PC-3 (cell line): ENCODE results near the gene ZNF783. TPM values are rescaled to one million over a fixed set of nuclear protein-coding genes. Genes with fewer than 3 reads are reported as not detected.

Experiments
- ATAC-seq: fragments of 200-7000 bp; cut with Tn5 transposase; 2 replicates; pipeline ENCODE4 v1.9.1; 2020; ENCODE audit warnings: mild to moderate bottlenecking, moderate library complexity
- BruUV-seq: library from RNA; stranded (reverse); fragments of 400-500 nt; replicated peaks from 2 replicates; lab custom pipeline; 2021; lab: Mats Ljungman, UMichigan
- CTCF ChIA-PET: fragments of 300-600 bp; sonication (Branson Sonifier 250); formaldehyde crosslinking; loops from one replicate; lab custom pipeline; 2022; ENCODE audit warnings: antibody characterized with exemption; lab: Charles Lee
- POLR2A ChIA-PET: fragments of 300-600 bp; sonication (Branson Sonifier 250); formaldehyde crosslinking; loops from one replicate; lab custom pipeline; 2022; ENCODE audit warnings: antibody characterized with exemption; ENCODE audit not compliant: unreplicated experiment; lab: Charles Lee
- DNase-seq: peaks from one replicate; pipeline ENCODE4 v3.0.0-alpha.2; 2015
- H2AFZ ChIP-seq: fragments of 300-600 bp; sonication (generic); 2 replicates; pipeline ENCODE4 v1.6.0; 2016; ENCODE audit warnings: antibody characterized with exemption, low read length
- H3F3A ChIP-seq: fragments of 300-600 bp; sonication (generic); one replicate; pipeline ENCODE4 v1.6.0; 2017; ENCODE audit warnings: antibody characterized with exemption, low read length, control low read depth, mild to moderate bottlenecking; ENCODE audit not compliant: unreplicated experiment
- H3K27ac ChIP-seq: fragments of 300-600 bp; sonication (generic); 2 replicates; pipeline ENCODE4 v1.5.1; 2016; ENCODE audit warnings: mild to moderate bottlenecking, low read length
- H3K27me3 ChIP-seq: fragments of 300-600 bp; sonication (generic); 2 replicates; pipeline ENCODE4 v1.6.1; 2016; ENCODE audit warnings: low read length, mixed read lengths
- H3K36me3 ChIP-seq: fragments of 300-600 bp; sonication (generic); 2 replicates; pipeline ENCODE4 v1.6.1; 2016; ENCODE audit warnings: low read depth, mixed run types, low read length, mixed read lengths
- H3K4me1 ChIP-seq: fragments of 300-600 bp; sonication (generic); 2 replicates; pipeline ENCODE4 v1.5.1; 2016; ENCODE audit warnings: low read length; ENCODE audit not compliant: insufficient read depth
- H3K4me2 ChIP-seq: fragments of 300-600 bp; sonication (generic); 2 replicates; pipeline ENCODE4 v1.6.0; 2016; ENCODE audit warnings: low read length
- H3K4me3 ChIP-seq: fragments of 300-600 bp; sonication (generic); 2 replicates; pipeline ENCODE4 v1.5.1; 2016; ENCODE audit warnings: mild to moderate bottlenecking, low read length, mixed read lengths
- H3K79me2 ChIP-seq: fragments of 300-600 bp; sonication (generic); 2 replicates; pipeline ENCODE4 v1.6.1; 2017; ENCODE audit warnings: low read length, mixed read lengths
- H3K9ac ChIP-seq: fragments of 300-600 bp; sonication (generic); 2 replicates; pipeline ENCODE4 v1.6.0; 2016; ENCODE audit warnings: mild to moderate bottlenecking, low read length
- H3K9me2 ChIP-seq: fragments of 300-600 bp; sonication (generic); replicated peaks from 2 replicates; pipeline ENCODE4 v1.6.1; 2016; ENCODE audit warnings: mixed run types, low read length, mixed read lengths
- H3K9me3 ChIP-seq: fragments of 300-600 bp; sonication (generic); 2 replicates; pipeline ENCODE4 v1.6.1; 2016; ENCODE audit warnings: low read length, mixed read lengths
- H4K20me1 ChIP-seq: fragments of 300-600 bp; sonication (generic); 2 replicates; pipeline ENCODE4 v1.6.1; 2016; ENCODE audit warnings: low read length, mixed read lengths
- CTCF ChIP-seq: fragments of 300-600 bp; sonication (generic); conservative IDR thresholded peaks from 2 replicates; pipeline ENCODE4 v1.5.1; 2017; ENCODE audit warnings: antibody characterized with exemption, low read depth, mild to moderate bottlenecking, low read length
- EZH2 ChIP-seq: fragments of 300-600 bp; sonication (generic); IDR thresholded peaks from one replicate; pipeline ENCODE4 v1.6.1; 2017; ENCODE audit warnings: antibody characterized with exemption, mild to moderate bottlenecking, low read length; ENCODE audit not compliant: unreplicated experiment
- EZH2phosphoT487 ChIP-seq: fragments of 300-600 bp; sonication (generic); IDR thresholded peaks from 2 replicates; pipeline ENCODE4 v1.6.1; 2018; ENCODE audit warnings: mild to moderate bottlenecking, antibody characterized with exemption, low read length, borderline replicate concordance
- intact Hi-C: fragments of 100-400 bp; cut with micrococcal nuclease; formaldehyde crosslinking; loops from 2 replicates; pipeline ENCODE4 v1.9.0; 2023
- total RNA-seq: library from RNA; depleted of rRNA; stranded (reverse); fragments of >200 nt; gene quantifications from 2 replicates; pipeline ENCODE4 v1.2.3, GENCODE V29; 2014; rRNA removed

ZNF783 gene
- total RNA-seq, 1 experiment from 2014 or later: 6.9 TPM

- Histone ChIP-seq H3K4me3 (no peak overlapping the region), H3K9me2 (no peaks in the 10 kb centered on the region), H3K36me3 (no peaks in the 10 kb centered on the region), H3K4me1 (no peaks in the 10 kb centered on the region), H3K27me3 (no peaks in the 10 kb centered on the region), H3K79me2 (no peaks in the 10 kb centered on the region), H3K4me2 (no peak overlapping the region), H3K9me3 (no peaks in the 10 kb centered on the region), H4K20me1 (no peaks in the 10 kb centered on the region), H3F3A (no peaks in the 10 kb centered on the region), H2AFZ (no peak overlapping the region), H3K27ac (no peak overlapping the region), H3K9ac (no peak overlapping the region)
- TF ChIP-seq CTCF: no peak
- no peak for TF ChIP-seq EZH2
- TF ChIP-seq EZH2phosphoT487: no peak
- intact Hi-C loops: no loop called here
- BruUV-seq: no TSS peak
- no peak for DNase-seq
- no peak for ATAC-seq
- ChIA-PET POLR2A (no interaction called here), CTCF (no interaction called here)
These were observed 71.3 kb downstream of the ZNF783 start for GRCh38 chr7:149333321-149333717.

GRCh38 chr7:149334219-149334618 is 72.2 kb downstream of the ZNF783 start:
- ATAC-seq (no peak), DNase-seq (no peak)
- Histone ChIP-seq H3K27ac (no peak overlapping the region), H3K4me3 (no peak overlapping the region), H3K36me3 (no peaks in the 10 kb centered on the region), H3K4me1 (no peaks in the 10 kb centered on the region), H3K9ac (no peak overlapping the region), H3K4me2 (no peak overlapping the region), H3K79me2 (no peaks in the 10 kb centered on the region), H2AFZ (no peak overlapping the region), H3K9me2 (no peaks in the 10 kb centered on the region), H4K20me1 (no peaks in the 10 kb centered on the region), H3F3A (no peaks in the 10 kb centered on the region), H3K9me3 (no peaks in the 10 kb centered on the region), H3K27me3 (no peaks in the 10 kb centered on the region)
- ChIA-PET CTCF (no interaction called here), POLR2A (no interaction called here)
- intact Hi-C loops: no loop called here
- TF ChIP-seq EZH2 (no peak), CTCF (no peak), EZH2phosphoT487 (no peak)
- BruUV-seq: no TSS peak

Other genes starting within 250 kb of the ZNF783 start
- 249 and 253 TPM in 2 replicates for gene PDIA4, start 233.7 kb upstream of the ZNF783 start, total RNA-seq
- 4.2 and 6.3 TPM in 2 replicates for gene ZNF786, start 171.5 kb upstream of the ZNF783 start, total RNA-seq
- 1.6 and 2.0 TPM in 2 replicates for gene ZNF425, start 135.9 kb upstream of the ZNF783 start, total RNA-seq
- 8.2 and 9.1 TPM in 2 replicates for gene ZNF398, start 114.7 kb upstream of the ZNF783 start, total RNA-seq
- 31.4 and 39.7 TPM in 2 replicates for gene ZNF282, start 66.7 kb upstream of the ZNF783 start, total RNA-seq
- 9.7 and 10.4 TPM in 2 replicates for gene ZNF212, start 22.5 kb upstream of the ZNF783 start, total RNA-seq
- 9.9 and 10.3 TPM in 2 replicates for gene ZNF777, start 198.9 kb downstream of the ZNF783 start, total RNA-seq
- gene ZNF746, start 235.6 kb downstream of the ZNF783 start, total RNA-seq: 19.6 and 27.4 TPM in 2 replicates